NCI-H2029 (cell line): ENCODE results near the gene MAML2.

ENCODE experiments used
- DNase-seq: peaks from one replicate; lab custom pipeline; 2025; lab: John Stamatoyannopoulos, UW

Gene MAML2

DNA sequence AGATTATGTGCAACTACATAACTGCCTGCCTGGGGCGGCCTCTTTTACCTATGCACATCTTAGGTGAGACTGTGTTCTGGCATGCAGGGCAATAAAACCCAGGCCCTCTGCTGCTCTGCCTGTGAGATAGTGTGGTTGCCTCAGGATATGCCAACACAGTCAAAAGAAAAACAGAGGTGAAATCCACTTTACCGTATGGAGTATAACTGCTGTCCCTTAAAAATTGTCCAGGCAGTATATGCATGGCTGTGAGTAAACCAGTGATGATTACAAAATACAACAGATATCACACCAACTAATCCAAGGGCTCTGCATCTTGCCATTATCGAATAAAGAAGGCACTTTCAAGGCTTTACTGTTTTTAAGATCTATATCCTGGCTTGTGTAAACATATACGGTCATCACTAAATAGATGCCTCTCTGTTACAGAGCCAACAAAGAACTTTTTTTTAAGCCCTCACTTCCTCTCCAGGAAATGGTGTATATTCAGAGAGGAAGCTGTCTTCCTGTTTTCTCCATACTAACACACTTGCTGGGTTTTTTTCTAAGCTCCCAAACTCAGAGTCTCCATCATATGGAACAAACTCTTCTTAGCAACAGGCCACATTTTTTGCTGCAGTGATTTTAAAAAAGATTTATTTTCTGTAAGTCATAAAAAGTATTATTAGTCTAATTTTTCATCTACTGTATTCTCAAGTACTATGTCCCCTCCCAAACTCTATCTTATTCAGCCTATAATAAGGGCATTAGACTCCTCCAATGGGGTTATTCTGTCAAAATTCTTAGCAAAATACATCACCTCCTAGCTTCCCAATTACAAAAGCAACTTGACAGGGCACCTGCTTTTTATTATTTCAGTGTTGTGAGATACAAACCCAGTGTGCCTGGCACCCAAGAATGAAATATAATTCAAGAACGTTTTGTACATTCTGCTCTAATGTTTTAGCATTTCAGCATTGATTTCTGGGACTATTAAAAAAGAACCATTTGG, 135.2 kb downstream of the MAML2 start:
- no peak for DNase-seq

- no peak for DNase-seq
Observed at GRCh38 chr11:96206955-96207354, 136.0 kb downstream of the MAML2 start.

GRCh38 chr11:96205460-96205809, 137.6 kb downstream of the MAML2 start:
- no peak for DNase-seq

DNA sequence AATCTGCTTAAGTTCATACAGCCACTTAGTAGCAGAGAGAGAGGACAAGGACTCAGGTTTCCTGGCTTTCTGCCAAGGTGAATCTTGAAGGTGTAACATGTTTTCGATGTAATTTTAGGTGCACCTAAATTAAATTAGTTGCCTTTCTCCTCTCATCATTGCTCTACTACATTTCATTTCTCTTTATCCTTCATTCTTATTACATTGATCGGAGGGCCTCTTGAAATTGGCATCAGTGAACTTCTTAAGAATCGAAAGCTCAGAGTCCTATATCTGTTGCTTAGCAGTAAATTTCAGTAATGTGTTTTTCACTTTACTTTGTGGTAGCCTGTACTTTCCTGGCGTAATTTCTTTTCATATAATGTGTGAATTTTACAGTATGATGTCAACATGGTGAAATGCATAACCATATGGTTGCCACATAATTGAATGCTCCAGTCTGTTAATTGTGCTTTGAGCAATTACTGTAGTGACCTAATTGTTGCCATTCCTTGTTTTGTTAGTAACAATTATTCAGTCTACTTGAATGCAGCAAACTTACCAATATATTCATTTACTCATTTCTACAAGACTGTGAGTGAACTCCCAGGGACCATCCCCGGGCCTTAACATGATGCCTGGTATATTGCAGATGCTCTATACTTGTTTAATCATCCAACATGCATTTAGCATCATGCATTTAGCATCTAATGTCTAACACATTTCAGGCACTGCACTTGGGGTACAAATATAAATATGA, 138.1 kb downstream of the MAML2 start:
- no peak for DNase-seq

DNA sequence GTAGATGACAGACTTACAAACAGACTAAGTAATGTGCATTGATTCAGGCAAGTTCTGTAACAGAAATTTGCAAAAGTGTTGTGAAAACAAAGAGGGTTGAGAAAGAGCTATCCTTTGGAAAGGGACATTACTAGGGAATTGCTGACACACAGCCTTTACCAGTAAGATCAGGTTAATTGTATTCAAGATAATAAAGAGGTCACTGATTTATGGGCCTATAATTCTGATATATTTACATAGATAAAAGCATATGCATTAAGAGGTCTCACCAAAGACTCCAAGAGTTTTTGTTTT, 138.7 kb downstream of the MAML2 start:
- DNase-seq, result no peak

DNA sequence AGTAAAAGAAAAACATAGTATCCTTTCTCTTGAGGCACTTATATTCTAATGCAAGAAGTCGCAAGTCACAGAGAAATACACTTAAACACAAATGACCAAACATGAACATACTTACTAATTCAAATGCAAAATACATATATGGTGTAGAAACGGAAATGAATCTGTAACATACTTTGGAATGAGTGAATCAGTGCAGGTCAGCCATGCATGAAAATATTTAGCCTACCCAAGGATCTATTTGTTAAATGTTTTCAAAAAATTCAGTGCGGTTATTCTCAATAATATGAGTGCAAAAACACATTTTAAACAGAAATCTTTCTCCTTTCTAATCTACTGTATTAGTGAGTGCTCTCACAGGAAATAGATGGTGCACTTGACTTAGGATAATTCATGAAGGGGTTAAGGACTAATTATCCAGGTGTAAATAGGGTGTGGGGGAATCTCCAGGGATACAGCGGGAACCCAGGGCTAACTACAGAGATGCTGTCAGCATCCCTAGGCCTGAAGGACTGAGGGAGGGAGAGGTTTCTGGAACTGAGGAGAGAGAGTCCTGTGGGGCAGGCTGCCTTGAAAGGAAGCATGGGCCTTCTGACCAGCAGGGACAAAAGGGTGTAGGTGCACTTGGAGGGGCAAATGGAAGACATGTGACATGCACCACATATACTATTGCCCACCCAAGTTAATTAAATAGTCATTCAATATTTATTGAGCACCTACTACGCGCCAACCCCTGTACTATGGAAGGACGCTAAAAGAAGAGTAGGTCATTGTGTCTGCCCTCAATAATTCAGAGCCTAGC, 139.2 kb downstream of the MAML2 start:
- DNase-seq, result no peak

DNA sequence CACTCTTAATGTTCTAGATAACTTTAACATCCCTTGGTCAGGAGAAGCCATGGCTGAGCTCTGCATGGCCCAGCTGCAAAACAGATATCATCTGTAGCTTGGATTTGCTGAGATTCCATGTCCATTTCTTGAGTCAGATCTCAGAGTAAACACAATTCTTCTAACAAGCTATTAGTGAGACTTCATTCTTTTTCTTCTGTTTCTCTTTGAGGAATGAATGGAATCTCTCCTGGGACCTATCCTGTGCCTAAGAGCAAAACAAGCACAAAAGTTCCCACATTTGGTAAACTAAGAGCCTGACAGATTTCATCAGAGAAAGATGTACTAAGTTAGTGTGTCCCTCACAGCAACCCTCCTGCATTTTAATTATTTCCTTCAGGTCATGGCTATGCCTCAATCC, 142.8 kb downstream of the MAML2 start:
- DNase-seq, result no peak

DNA sequence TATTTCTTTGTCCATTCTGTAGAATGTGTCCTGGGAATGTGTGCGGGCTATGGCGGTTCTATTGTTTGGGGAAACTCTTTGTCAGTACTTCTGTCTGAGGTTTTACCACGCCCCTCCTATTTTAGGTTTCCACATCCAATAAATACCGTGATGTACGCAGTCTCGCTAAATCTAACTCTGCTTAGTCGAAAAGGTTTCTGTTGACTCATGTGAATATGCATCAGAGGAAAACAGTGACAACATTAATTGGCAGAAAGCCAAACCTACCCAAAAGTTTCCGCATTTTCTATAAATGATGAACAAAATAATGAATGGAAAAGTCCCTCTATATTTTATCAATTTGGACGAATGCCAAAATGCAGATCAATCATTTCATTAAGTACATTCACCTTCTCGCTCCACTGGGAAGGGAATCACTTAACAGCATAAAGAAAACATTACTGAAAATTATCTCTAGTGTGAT, 143.4 kb downstream of the MAML2 start:
- DNase-seq, result no peak

GRCh38 chr11:96197801-96198701, 144.9 kb downstream of the MAML2 start:
- no peak for DNase-seq

GRCh38 chr11:96197103-96197502, 145.9 kb downstream of the MAML2 start:
- no peak for DNase-seq

DNA sequence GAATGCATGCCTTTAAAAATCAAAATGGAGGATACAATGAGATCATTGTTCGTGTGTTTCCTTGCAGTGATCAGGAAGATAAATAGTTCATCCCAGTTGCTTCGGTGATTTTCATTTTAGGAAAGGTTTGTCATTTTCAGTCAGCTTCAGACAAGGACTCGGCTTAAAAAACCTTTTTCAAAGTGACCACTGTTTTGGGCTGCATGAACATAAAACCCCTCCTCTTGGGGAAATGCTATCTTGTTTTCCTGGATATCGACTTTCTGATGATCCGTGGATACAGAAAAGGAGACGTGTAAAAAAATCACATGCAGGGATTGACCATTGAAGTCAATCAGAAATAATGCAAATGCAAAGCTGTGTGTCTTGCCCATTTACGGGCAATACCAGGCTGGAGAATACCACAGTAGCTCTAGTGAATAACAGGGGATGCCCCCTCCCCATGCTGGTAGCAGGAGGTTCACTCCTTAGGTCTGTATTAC, 146.8 kb downstream of the MAML2 start:
- DNase-seq, result no peak

GRCh38 chr11:96195671-96196070, 147.3 kb downstream of the MAML2 start:
- DNase-seq, result no peak

- DNase-seq, result no peak
Observed at GRCh38 chr11:96194581-96195374, 148.2 kb downstream of the MAML2 start.

DNA sequence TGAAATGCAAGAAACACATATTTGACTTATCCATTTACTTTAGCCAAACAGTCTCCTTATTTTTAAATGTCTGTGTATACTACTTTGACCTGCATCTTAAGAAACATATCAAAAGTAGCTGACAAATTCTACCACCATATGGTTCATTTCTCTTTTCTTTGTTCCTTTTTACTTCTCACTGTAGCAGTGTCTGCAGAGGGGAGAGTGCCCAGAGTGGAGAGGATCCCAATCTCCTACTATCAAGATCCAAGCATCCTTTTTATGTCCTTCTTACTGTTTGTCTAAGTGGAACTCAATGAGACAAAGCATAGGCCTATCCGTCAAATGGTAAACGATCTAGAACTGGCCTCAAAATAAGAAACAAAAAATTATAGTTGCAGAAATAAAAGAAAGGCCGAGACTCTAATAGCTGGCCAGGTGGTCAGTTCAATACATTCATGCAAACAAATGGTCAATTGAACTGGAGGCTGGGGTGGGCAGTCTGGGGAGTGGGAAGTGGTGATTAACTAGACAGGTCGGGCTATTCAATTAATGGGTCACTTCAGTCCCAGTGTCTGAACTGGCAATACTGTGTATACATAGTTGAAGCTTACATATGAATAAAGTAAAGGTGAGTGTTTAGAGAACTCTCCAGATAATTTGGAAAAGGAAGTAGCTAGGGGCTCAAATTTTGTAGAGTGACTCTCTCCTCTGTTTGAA, 149.1 kb downstream of the MAML2 start:
- DNase-seq, result no peak

DNA sequence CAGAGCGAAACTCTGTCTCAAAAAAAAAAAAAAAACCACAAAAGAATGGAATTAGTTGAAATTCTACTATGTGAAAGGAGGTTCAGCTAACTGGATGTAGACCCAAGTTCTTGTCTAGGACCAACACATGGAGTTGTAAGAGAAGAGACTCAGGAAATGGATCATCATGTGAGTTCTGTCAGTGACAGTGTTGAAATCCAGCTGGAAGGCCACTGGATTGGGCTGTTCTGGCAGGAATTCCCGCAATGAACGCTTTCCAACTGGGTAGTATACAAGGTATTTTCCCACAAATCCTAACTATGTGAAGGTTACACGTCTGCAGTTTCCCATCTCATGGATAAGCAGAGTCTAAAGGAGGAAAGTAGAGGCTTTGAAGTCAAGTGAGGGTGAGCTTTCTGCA, 151.2 kb downstream of the MAML2 start:
- no peak for DNase-seq

GRCh38 chr11:96189351-96189750, 153.6 kb downstream of the MAML2 start:
- no peak for DNase-seq

GRCh38 chr11:96188243-96189006, 154.6 kb downstream of the MAML2 start:
- DNase-seq, result no peak

GRCh38 chr11:96187822-96188221, 155.2 kb downstream of the MAML2 start:
- DNase-seq, result no peak

GRCh38 chr11:96186806-96187205, 156.2 kb downstream of the MAML2 start:
- DNase-seq, result no peak
